Rectal smooth muscle tissue (tissue), 1 donor: ENCODE data around the gene MPP1.
A peak's percentile ranks its signal among the peaks of the same experiment; 100 is the strongest.

Experiments used
- H3K27ac ChIP-seq: one replicate; pipeline ENCODE4 v1.7.0; 2013; ENCODE audit warnings: low read depth, low read length, inconsistent platforms
- H3K27me3 ChIP-seq: one replicate; pipeline ENCODE4 v1.7.0; 2013; ENCODE audit warnings: low read length; ENCODE audit not compliant: control insufficient read depth, insufficient read depth
- H3K36me3 ChIP-seq: one replicate; pipeline ENCODE4 v1.7.0; 2013; ENCODE audit warnings: low read length; ENCODE audit not compliant: control insufficient read depth, insufficient read depth
- H3K4me1 ChIP-seq: one replicate; pipeline ENCODE4 v1.7.0; 2013; ENCODE audit warnings: low read length; ENCODE audit not compliant: control insufficient read depth, insufficient read depth
- H3K4me3 ChIP-seq: one replicate; pipeline ENCODE4 v1.7.0; 2013; ENCODE audit warnings: low read length
- H3K9ac ChIP-seq: one replicate; pipeline ENCODE4 v1.7.0; 2013; ENCODE audit warnings: low read length

Gene MPP1

DNA sequence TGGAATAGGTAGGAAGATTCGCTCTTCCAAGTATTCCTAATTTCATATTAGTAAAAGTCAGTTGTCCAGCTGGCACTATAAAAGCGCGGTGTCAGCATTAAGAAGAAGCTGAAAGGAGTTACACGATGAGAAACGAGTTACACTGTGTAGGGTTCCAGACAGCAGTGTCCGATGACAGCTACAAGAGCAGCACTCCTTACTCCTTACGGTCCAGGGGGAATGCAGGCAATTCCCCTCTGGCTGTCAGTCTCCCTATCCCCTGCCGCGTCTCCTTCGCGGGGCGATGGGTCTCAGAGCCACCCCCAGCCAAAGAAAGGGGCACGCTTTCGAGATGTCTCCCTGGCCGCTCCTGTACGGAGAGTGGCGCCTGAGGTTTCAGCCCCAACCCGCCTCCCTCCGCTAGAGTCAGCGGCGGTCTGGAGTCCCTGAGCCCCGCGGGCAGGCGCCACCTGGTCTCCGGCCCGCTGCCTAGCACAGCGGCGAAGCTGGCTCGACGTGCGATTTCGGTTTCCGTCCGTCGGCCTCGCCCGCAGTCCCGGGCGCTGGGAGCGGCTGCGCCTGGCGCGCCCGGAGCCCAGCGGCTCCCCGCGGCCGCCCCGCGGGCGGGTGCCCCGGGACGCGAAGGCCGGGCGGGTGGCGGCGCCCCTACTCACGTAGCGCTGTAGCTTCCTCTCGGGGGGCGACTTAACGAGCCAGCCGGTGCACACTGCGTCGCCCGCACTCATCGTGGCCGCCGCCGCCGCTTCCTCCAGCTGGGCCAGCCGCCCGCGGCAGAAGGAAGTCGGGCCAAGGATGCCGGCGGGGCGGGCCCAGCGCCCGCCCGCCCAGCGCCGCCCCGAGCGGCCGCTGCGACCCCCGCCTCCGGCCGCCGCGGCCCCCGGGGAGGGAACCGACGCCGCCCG lies 54.7 kb downstream of the MPP1 start, which contains the start of gene GAB3:
Gene GAB3, minus strand, starts transcription at position 777 of the 902 bp plus-strand sequence. Its CDS starts 52 bp downstream, at position 725.
- Histone ChIP-seq H3K4me3 (peak within 1 kb of the TSS; percentile 56), H3K9ac (no peak within 1 kb of the TSS), H3K27ac (no peak within 1 kb of the TSS), H3K4me1 (no peaks in the 10 kb centered on the region), H3K36me3 (no peaks in the 10 kb centered on the region), H3K27me3 (no peaks in the 10 kb centered on the region)

- Histone ChIP-seq H3K27ac (no peak overlapping the region), H3K27me3 (no peaks in the 10 kb centered on the region), H3K9ac (no peak overlapping the region), H3K36me3 (no peaks in the 10 kb centered on the region), H3K4me1 (no peaks in the 10 kb centered on the region), H3K4me3 (peak overlapping the region; percentile 56)
Observed at GRCh38 chrX:154749856-154750255, 55.4 kb downstream of the MPP1 start.

DNA sequence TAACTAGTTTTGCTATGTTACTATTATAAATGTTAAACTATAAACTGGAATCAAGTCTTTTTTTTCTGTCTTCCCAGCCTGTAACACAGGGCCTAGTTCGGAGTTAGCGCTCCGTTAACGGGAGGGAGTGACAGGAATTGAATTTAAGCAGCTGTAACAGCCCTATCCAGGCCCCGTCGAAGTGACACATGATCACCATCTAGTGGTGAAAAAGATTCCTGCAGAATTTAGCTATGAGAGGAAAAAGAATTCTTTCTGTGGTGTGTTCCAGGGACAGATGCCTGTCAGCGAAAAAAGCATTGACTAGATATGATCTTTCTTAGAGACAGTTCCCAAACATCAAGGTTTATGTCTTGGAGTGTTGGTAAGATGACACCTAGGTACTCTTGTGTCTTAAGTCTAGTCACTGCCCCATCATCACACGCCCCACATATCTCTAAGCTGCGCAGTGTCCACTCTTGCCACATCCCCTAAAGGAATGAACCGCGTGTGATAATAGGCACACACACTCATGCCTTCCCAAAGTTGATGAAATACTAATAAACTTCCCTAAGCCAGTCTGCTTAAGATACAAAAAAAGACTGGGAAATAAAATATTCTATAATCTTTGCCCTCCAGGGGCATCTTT lies 56.5 kb downstream of the MPP1 start:
- Histone ChIP-seq H3K36me3 (no peaks in the 10 kb centered on the region), H3K4me3 (peak overlapping the region; percentile 15), H3K9ac (no peak overlapping the region), H3K27me3 (no peaks in the 10 kb centered on the region), H3K27ac (peak overlapping the region; percentile 17), H3K4me1 (no peaks in the 10 kb centered on the region)

DNA sequence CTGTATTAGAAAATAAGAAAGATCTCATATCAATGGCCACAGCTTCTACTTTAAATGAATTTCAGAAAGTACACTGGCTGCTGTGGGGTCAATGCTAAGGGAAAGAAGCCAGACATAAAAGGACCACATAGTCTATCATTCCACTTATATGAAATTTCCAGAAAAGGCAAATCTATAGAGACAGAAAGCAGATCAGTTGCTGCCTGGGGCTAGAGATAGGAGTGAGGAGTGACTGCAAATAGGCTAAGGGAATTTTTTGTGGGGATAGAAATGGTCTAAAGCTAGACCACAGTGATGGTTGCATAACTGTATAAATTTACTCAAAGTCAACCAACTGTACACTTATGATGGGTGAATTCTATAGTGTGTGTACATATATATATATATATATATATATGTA lies 62.7 kb downstream of the MPP1 start:
- H3K27ac ChIP-seq, result no peak overlapping the region
- H3K4me1 ChIP-seq, result no peaks in the 10 kb centered on the region
- H3K4me3 ChIP-seq, result no peak overlapping the region
- no peaks in the 10 kb centered on the region for H3K36me3 ChIP-seq
- H3K9ac ChIP-seq, result no peak overlapping the region
- peaks cover 3% of the 10 kb centered on the region for H3K27me3 ChIP-seq

DNA sequence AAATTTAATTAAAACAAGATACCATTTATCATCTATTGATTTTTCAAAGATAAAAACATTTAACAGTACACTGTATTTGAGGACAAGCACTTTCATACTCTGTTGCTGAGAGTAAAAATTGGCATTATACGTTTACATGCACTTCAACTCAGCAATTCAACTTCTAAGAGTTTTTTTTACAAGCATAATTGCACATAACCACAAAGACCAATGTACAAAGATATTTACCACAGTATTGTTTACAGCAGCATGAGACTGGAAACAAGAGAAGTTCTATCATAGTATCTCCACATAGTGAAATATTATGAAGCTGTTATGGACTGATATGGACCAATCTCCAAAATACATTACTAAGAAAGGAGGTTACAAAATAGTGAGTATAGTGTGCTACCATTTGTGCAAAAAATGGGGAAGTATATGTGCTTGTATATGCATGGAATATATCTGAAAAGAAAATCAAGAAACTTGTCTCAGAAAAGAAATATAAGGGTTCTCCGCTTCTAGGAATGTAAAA lies 65.3 kb downstream of the MPP1 start:
- Histone ChIP-seq H3K27me3 (peaks cover 3% of the 10 kb centered on the region), H3K36me3 (no peaks in the 10 kb centered on the region), H3K9ac (no peak overlapping the region), H3K4me3 (no peak overlapping the region), H3K4me1 (peaks cover 12% of the 10 kb centered on the region), H3K27ac (no peak overlapping the region)

DNA sequence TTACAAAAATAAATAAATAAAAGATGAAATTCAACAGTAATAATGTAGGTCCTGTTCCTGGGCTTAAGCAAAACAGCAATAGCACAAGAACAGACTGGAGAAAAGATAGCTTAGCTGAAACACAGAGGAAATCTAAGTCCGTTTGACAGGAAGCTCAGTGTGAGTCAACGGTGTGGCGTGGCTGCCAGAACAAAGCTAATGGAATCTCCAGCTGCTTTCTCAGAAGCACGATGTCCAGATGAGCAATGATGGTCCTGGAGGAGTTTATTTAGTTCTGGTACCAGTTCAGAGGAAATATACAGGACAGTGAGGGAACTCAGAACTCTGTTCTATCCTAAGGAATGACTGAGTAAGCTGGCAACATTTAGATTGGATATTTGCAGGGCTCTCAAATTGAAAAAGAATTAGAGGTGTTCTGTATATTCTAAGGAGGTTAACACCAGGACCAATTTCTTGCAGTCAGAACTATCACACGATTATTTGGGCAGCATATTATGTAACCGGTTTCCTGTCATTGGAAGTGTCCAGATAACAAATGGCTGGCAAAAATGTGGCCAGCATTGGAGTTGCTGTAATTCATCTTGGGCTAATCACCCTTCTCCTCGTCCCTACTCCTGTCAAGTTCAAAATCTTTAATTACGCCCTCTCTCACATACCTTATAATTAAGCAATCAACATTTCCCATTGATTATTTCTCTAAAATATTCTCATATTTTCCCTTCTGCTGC lies 67.1 kb downstream of the MPP1 start:
- Histone ChIP-seq H3K27me3 (peaks cover 3% of the 10 kb centered on the region), H3K27ac (peak overlapping the region; percentile 16), H3K36me3 (no peaks in the 10 kb centered on the region), H3K9ac (no peak overlapping the region), H3K4me1 (peaks cover 20% of the 10 kb centered on the region), H3K4me3 (no peak overlapping the region)

DNA sequence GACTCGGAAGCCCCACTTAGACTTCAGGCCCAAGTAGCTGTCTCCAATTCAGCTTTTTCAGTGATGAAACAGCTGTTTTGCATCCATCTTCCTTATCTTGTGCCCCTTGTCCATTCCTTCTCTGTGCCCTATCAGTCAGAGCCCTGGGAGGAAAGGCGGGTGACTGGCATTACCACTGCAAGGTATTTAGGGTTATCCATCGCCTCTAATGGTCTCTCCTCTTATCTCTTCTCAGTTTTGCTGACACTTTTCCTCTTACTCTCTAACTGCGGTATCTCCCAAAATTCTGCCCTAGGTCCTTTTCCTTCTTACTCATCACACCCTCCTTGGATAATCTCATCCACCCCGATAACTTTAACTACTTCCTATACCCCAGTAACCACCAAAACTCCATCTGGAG lies 68.1 kb downstream of the MPP1 start:
- Histone ChIP-seq H3K27ac (peak overlapping the region; percentile 41), H3K9ac (no peak overlapping the region), H3K27me3 (peaks cover 3% of the 10 kb centered on the region), H3K4me1 (peaks cover 20% of the 10 kb centered on the region), H3K36me3 (no peaks in the 10 kb centered on the region), H3K4me3 (no peak overlapping the region)

- Histone ChIP-seq H3K27me3 (peaks cover 3% of the 10 kb centered on the region), H3K27ac (peak overlapping the region; percentile 73), H3K4me3 (no peak overlapping the region), H3K36me3 (no peaks in the 10 kb centered on the region), H3K9ac (no peak overlapping the region), H3K4me1 (peaks cover 20% of the 10 kb centered on the region)
Observed at GRCh38 chrX:154735695-154736393, 69.4 kb downstream of the MPP1 start.

DNA sequence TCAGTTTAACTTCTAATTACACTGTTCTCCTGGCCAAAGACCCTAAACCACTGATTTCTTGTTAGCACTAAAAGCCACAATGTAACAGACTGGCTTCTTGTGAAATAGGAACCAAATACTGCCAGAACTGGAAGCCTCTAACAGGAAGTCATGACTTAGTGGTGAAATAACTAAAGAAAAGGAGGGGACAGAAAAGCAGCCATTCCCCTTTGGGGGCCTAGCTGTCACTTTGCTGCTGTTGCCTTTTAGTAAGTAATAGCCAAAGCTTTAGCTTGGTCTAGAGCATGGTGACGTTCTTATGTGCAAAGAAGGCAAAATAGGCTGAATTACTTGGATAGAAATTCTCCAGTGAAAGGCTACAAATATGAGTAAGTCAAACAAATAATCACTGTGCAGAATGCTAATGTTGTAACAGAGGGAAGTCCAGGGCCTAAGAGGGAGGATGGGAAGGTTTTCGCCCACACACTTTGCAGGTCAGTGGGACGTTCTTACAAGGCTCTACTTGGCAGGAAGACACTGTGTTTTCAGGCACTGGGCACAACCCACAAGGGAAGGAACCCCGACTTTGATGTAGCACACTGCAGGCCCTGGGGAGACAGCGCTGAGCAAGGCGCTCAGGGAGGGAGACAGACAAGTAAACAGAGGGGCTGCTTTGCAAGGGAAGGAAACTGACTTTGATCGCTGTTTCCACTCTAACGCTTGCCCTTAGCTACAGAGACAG lies 71.1 kb downstream of the MPP1 start:
- Histone ChIP-seq H3K4me3 (no peak overlapping the region), H3K9ac (no peak overlapping the region), H3K27ac (peak overlapping the region; percentile 71), H3K27me3 (no peaks in the 10 kb centered on the region), H3K4me1 (peaks cover 30% of the 10 kb centered on the region), H3K36me3 (no peaks in the 10 kb centered on the region)

DNA sequence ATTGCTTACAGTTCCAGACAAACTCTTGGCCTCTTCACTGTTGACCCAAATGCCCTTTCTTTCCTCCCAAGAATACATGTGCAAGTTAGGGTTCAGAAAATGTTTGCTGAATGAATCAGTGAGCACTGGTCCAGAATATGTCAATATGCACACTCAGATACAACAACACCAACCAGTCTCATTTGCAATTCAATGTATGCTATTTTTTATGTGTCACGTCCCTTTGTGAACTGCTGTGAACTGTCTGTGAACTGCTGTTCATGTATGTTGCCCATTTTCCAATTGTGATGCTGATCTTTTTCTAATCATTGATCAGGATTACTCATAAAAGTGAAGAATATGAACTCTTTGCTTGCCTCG lies 72.2 kb downstream of the MPP1 start:
- no peaks in the 10 kb centered on the region for H3K27me3 ChIP-seq
- H3K9ac ChIP-seq, result no peak overlapping the region
- no peak overlapping the region for H3K4me3 ChIP-seq
- H3K36me3 ChIP-seq, result no peaks in the 10 kb centered on the region
- H3K4me1 ChIP-seq, result peaks cover 37% of the 10 kb centered on the region
- no peak overlapping the region for H3K27ac ChIP-seq

- Histone ChIP-seq H3K4me1 (peaks cover 37% of the 10 kb centered on the region), H3K27me3 (no peaks in the 10 kb centered on the region), H3K9ac (no peak overlapping the region), H3K36me3 (no peaks in the 10 kb centered on the region), H3K4me3 (no peak overlapping the region), H3K27ac (no peak overlapping the region)
Observed at GRCh38 chrX:154732421-154733065, 72.7 kb downstream of the MPP1 start.
